DOHH2 (cell line): Measurements from ENCODE around the gene TSPAN12.

Source experiments
- H3F3A ChIP-seq: fragments of 200-600 bp; sonication (generic), shearing (Covaris generic); 2 replicates; pipeline ENCODE4 v1.6.0; 2016; ENCODE audit warnings: antibody characterized with exemption, mild to moderate bottlenecking; ENCODE audit not compliant: control insufficient read depth, insufficient read depth
- H3K27ac ChIP-seq: fragments of 200-600 bp; sonication (generic); 2 replicates; pipeline ENCODE4 v1.5.1; 2014; ENCODE audit warnings: low read depth, mild to moderate bottlenecking, low read length, moderate library complexity
- H3K27me3 ChIP-seq: fragments of 200-600 bp; sonication (generic); 2 replicates; pipeline ENCODE4 v1.6.1; 2014; ENCODE audit warnings: mild to moderate bottlenecking, low read length, mixed read lengths; ENCODE audit not compliant: control insufficient read depth
- H3K36me3 ChIP-seq: fragments of 200-600 bp; sonication (generic); 2 replicates; pipeline ENCODE4 v1.6.1; 2014; ENCODE audit warnings: mild to moderate bottlenecking, low read length, moderate library complexity, mixed read lengths; ENCODE audit not compliant: control insufficient read depth
- H3K4me1 ChIP-seq: fragments of 200-600 bp; sonication (generic); 2 replicates; pipeline ENCODE4 v1.6.1; 2014; ENCODE audit warnings: mild to moderate bottlenecking, low read length, mixed read lengths; ENCODE audit not compliant: control insufficient read depth
- H3K4me2 ChIP-seq: fragments of 200-600 bp; sonication (generic); 2 replicates; pipeline ENCODE4 v1.6.0; 2014; ENCODE audit warnings: mild to moderate bottlenecking, low read length, moderate library complexity
- H3K4me3 ChIP-seq: fragments of 200-600 bp; sonication (generic); 2 replicates; pipeline ENCODE4 v1.5.1; 2014; ENCODE audit warnings: mild to moderate bottlenecking, low read length, mixed read lengths
- H3K79me2 ChIP-seq: fragments of 200-600 bp; sonication (generic); 2 replicates; pipeline ENCODE4 v1.6.1; 2014; ENCODE audit warnings: mild to moderate bottlenecking, low read length, mixed read lengths; ENCODE audit not compliant: control insufficient read depth
- H3K9me2 ChIP-seq: fragments of 200-600 bp; sonication (generic); replicated peaks from 2 replicates; pipeline ENCODE4 v1.6.1; 2014; ENCODE audit warnings: mild to moderate bottlenecking, low read length, mixed read lengths; ENCODE audit not compliant: control insufficient read depth
- H3K9me3 ChIP-seq: fragments of 200-600 bp; sonication (generic); 2 replicates; pipeline ENCODE4 v1.6.1; 2014; ENCODE audit warnings: antibody characterized with exemption, low read length, mixed read lengths; ENCODE audit not compliant: control insufficient read depth, insufficient read depth
- H4K20me1 ChIP-seq: fragments of 200-600 bp; sonication (generic); 2 replicates; pipeline ENCODE4 v1.6.0; 2014; ENCODE audit warnings: low read depth, mild to moderate bottlenecking, antibody characterized with exemption, low read length, moderate library complexity; ENCODE audit not compliant: control insufficient read depth, insufficient read depth
- EZH2phosphoT487 ChIP-seq: fragments of 200-600 bp; sonication (generic); IDR thresholded peaks from 2 replicates; pipeline ENCODE4 v1.6.1; 2017; ENCODE audit warnings: borderline replicate concordance, mild to moderate bottlenecking, antibody characterized with exemption, low read length, moderate library complexity, mixed read lengths
- TF ChIP-seq, protein P1 (sequence below): fragments of 200-600 bp; sonication (generic); IDR thresholded peaks from one replicate; pipeline ENCODE4 v1.5.1; 2014; ENCODE audit warnings: antibody characterized with exemption, mild to moderate bottlenecking, low read depth, low read length; ENCODE audit not compliant: poor library complexity, severe bottlenecking

TSPAN12 gene

DNA sequence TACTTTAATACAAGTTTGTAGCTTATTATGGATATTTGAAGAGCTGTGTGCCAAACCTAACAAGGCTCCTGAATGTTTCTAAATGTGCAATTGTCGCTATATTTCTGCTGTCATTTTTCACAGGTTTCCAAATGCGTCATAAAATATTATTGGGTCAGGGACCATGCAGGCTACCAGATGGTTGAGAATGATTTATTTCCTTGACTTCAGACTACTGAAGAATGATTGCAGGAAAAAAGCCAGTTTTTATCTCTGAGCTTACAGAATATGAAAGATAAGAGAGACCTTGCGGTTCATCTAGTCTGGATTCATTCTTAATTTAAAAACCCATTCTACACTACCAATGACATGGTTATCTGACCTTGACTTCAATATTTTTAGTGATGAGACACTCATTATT lies 55.2 kb downstream of the TSPAN12 start:
- H3K79me2 ChIP-seq, result no peaks in the 10 kb centered on the region
- no peaks in the 10 kb centered on the region for H3F3A ChIP-seq
- H3K4me3 ChIP-seq, result no peak overlapping the region
- TF ChIP-seq, protein P1, sequence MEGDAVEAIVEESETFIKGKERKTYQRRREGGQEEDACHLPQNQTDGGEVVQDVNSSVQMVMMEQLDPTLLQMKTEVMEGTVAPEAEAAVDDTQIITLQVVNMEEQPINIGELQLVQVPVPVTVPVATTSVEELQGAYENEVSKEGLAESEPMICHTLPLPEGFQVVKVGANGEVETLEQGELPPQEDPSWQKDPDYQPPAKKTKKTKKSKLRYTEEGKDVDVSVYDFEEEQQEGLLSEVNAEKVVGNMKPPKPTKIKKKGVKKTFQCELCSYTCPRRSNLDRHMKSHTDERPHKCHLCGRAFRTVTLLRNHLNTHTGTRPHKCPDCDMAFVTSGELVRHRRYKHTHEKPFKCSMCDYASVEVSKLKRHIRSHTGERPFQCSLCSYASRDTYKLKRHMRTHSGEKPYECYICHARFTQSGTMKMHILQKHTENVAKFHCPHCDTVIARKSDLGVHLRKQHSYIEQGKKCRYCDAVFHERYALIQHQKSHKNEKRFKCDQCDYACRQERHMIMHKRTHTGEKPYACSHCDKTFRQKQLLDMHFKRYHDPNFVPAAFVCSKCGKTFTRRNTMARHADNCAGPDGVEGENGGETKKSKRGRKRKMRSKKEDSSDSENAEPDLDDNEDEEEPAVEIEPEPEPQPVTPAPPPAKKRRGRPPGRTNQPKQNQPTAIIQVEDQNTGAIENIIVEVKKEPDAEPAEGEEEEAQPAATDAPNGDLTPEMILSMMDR, result no peak
- no peak for TF ChIP-seq EZH2phosphoT487
- no peaks in the 10 kb centered on the region for H3K4me1 ChIP-seq
- H3K36me3 ChIP-seq, result no peaks in the 10 kb centered on the region
- H4K20me1 ChIP-seq, result no peaks in the 10 kb centered on the region
- peaks cover 3% of the 10 kb centered on the region for H3K27me3 ChIP-seq
- no peaks in the 10 kb centered on the region for H3K9me2 ChIP-seq
- H3K9me3 ChIP-seq, result no peaks in the 10 kb centered on the region
- H3K4me2 ChIP-seq, result no peak overlapping the region
- no peak overlapping the region for H3K27ac ChIP-seq

DNA sequence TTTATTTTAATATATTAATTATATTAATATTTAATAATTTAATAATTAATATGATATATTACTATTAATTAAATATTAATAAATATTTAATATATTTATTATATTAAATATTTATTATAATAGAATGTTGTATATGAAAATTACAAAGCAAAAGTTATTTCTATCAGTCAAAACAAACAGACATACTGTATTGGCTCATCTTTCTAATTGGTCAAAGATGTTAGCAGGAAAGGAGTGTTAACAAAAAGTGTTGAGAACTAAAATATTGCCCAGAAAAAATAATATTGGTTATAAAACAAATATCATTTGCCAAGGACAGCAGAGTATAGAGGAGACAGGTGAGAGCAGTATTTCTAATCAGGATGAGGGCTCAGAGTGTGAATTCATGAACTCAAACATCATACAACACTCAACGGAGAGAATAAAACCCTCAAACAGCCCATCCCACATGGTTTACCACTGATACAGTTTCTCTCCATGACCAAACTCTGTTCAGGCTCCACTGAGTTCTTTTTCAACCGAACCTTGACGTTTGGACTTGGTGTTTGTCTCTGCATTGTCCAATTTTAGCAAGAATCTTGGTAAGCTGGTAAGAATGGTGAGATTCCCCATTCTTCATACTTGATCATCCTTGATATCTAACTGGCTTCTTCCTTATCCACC lies 58.0 kb downstream of the TSPAN12 start:
- TF ChIP-seq, protein P1, result no peak
- no peak for TF ChIP-seq EZH2phosphoT487

DNA sequence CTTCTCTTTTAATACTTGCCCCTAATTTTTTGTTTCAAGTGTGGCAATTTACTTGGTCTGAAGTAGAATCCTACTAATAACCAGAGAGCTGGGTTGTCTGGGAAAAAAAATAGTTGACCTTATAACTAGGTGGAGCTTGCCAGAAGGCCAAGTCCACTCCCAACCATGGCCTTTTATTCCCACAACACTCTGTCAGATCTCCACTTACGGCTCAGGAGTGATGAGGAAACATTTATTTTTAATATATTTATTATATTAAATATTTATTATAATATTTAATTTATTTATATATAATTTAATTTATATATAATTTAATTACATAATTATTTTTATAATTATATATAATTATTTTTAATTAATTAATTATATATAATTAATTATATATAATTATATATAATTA lies 58.8 kb downstream of the TSPAN12 start:
- Histone ChIP-seq H4K20me1 (no peaks in the 10 kb centered on the region), H3K9me3 (no peaks in the 10 kb centered on the region), H3K4me1 (no peaks in the 10 kb centered on the region), H3K36me3 (no peaks in the 10 kb centered on the region), H3F3A (no peaks in the 10 kb centered on the region), H3K27me3 (no peaks in the 10 kb centered on the region), H3K27ac (no peak overlapping the region), H3K4me2 (no peak overlapping the region), H3K9me2 (no peaks in the 10 kb centered on the region), H3K4me3 (no peak overlapping the region), H3K79me2 (no peaks in the 10 kb centered on the region)
- no peak for TF ChIP-seq EZH2phosphoT487
- TF ChIP-seq, protein P1, result no peak

More for the DNA sequence above, 58.0 kb downstream of the TSPAN12 start:
- Histone ChIP-seq H3K9me3 (no peaks in the 10 kb centered on the region), H3K9me2 (no peaks in the 10 kb centered on the region), H3K27me3 (no peaks in the 10 kb centered on the region; the same call in 1 of the 2 replicates), H3K36me3 (no peaks in the 10 kb centered on the region), H3K79me2 (no peaks in the 10 kb centered on the region), H3K27ac (no peak overlapping the region), H3K4me3 (no peak overlapping the region), H4K20me1 (no peaks in the 10 kb centered on the region), H3F3A (no peaks in the 10 kb centered on the region), H3K4me1 (no peaks in the 10 kb centered on the region), H3K4me2 (no peak overlapping the region)
